Measurements from ENCODE around the gene SPNS3.

SPNS3 gene

DNA sequence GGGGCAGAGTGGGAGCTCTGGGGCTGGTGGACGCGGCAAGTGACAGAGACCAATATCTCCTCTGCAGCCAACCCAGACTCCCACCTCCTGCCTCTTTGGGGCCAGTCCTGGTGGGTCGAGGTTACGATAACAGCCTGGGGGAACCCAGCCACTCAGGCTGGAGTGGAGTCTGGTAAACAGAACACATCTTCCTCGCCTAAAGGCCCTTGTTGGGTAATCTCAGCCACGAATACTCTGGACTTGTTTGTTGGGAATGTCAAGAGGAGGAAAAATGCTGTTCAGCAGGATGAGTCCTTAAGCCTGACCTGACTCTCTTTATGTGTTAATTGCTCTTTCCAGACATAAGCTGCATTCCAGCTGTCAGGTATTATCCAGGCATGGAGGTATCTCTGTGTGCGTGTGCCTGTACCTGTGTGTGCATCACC, 56.9 kb downstream of the SPNS3 start:
- no peak for DNase-seq

DNA sequence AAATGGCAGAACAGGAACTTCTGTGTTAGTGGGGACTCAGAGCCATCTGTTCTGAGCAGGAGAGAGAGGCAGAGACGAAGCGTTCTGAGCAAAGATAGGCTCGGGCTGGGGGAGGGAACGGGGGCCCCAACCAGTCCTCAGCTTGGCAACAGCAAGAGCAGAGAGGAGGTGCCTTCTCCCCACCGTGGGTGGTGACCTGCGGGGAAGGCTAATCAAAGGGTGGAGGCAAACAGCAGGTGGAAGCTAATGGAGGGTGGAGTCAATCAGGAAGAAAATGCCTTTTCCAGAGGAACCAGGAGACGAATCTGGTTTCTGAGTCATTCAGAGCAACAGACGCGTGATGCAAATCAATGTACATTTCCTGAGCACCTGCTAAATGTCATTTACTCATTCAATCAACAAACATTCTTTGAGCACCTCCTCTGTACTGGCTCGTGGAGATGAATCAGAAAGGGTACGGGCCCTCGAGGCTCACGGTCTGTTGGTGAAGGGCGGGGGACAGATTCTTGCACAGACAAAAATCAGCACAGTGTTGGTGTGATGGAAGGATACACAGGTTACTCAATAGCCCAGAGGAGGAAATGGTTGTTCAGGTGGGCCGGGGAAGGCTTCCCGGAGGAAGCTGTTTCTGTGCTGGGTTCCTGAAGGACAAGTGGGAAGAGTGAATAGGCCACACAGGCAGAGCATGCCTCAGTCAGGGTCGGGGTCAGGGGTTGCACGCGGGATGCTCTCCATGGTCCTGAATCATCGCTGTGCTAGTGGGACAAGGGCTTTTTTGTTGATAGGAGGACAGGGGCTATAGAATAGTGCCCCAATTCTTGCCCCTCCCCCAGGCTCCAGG, 59.2 kb downstream of the SPNS3 start:
- DNase-seq = no peak

DNA sequence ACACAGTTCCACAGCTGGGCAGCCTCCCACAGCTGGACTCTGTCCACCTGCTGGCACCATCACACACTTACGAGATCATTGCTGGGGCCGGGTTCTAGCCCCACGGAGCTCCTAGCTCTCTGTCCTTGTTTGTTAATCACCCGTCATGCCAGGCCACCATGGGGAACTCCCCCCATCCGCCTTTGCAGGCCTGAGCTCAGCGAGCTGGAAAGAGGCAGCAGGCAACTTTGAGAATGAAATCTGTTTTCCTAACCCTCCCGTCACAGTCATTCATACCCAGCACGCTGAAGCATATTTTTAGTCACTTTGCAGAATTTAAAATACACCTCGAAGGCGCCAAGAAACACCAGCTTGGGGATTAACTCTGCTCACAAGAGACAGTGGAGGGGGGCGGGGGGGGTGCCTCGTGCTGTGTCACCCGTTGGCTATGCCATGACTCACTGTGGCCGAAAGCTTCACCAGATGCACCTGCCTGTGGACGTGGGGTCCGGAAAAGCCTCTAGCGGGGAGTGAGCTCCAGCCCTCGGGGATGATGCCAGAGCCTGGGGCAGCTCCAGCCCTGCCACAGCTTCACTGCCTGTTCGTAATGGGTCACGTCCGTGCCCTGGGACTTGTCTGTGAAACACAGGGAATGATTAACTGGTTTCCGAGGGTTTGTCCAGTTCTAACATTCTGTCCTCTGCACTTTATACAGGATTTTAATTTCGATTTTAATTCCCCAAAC, 63.5 kb downstream of the SPNS3 start:
- no peak for DNase-seq

DNA sequence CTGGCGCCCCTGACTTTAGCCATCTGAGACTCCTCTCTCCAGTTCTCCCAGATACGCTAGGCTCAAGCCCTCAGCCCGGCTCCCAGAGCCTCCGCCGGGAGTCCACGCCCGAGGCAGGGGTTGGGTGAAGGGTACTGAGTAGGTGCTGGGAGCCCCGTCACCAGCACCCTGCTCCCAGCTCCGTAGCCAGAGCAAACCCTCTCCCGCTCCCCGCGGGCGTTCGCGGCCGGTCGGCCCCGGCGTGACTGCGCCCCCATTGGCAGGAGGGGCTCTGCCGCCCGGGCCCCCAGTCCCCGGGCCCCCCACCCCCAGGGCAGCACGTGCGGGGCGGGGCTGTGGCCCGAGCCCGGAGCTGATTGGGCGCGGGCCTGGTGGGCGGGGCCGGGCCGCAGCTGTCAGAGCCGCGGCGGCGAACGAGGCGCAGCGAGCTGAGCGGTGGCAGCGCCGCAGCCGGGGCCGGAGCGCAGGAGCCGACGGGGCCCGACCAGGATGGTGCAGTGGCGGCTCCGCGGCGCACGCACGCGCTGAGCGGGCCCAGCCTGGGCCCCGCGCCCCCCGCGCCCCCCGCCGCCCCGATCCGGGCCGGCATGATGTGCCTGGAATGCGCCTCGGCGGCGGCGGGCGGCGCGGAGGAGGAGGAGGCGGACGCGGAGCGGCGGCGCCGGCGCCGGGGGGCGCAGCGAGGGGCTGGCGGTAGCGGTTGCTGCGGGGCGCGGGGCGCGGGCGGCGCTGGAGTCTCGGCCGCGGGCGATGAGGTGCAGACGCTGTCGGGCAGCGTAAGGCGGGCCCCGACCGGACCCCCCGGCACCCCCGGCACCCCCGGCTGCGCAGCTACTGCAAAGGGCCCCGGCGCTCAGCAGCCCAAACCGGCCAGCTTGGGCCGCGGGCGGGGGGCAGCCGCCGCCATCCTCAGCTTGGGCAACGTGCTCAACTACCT, 65.0 kb downstream of the SPNS3 start, which contains the start of gene SPNS2:
TSS of gene SPNS2 (plus strand) at position 421 of the 937 bp plus-strand sequence. CDS start at position 588, 167 bp downstream.
- DNase-seq = peak; percentile 72

DNA sequence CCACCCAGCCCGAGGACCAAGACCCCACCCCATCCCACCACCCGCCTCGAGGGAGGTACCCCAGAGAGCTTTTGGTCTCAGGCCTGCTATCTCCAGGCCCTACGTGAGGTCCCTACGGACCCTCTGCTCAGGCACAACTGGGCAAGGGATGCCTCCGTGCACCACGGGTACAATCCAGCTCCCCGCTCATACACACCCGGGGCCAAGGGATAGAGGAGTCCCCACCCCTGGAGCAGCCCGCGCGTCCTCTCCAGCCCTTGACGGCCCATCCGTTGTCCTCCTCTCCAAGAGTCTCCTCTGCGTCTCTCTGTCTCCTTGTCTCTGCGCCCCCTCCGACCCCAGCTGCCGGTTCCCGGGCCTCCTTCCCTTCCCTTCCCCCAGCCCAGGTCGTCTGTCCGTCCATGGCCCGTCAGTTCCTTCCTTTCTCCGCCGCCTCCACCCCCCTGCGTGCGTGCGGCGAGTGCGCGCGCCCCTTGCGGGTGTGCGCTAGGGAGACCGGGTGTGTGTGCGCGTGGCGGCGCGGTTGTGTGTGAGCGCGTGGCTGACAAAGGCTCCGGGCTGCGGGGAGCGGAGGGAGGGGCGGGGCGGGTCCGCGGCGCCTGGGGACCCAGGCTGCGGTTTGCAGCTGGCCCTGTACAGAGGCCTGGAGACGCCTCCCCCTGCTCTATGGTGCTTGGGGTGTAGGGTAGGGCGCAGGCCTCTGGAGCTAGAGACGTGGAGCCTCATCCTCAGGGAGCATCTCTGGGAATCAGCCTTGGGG, 65.9 kb downstream of the SPNS3 start:
- DNase-seq = peak; percentile 29

DNA sequence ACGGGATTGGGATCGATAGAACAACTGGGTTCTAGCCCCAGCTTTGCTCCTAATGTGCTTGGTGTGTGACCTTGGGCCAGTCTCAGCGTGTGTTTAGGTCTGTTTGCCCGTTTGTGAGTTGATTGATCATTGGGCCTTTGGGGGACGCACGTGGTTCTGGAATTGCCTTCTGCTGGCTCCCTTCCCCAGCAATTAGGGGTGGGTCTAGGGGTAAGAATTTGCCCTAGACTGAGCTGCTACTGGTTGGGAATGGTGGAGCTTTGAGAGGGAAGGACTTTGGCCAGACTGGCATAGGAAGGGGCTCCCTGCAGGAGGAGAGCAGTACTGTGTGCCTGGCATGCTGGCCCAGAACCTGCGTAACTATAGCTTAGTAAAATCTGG, 66.4 kb downstream of the SPNS3 start:
- no peak for DNase-seq

DNA sequence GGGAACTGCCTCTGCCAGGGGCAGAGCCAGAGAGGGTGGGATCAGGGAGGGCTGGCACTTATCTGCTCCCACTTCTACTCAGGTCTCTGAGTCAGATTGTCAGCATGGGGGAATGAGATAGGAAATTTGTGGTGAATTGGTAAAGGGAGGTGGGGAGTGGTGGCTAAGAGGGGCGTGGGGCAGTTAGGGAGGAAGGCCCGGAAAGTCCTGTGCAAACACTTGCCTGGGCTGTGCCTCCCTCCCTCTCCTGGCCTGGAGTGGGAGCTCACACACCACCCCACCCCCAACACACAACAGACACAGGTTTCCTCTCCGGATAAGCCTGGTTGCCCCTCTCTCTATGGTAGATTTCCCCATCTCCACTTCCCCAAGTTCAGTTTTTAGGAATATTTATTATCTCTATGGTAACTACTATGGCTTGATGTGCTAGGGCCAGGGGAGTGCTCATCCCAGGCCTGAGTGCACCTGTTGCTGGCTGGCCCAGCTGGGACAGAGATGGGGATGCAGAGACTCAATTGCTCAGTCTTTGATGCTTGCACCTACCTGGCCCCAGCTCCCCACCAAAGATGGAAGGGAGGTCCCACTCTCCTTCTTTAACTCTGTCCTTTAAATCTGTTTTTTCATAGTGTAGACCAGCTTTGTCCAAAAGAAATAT, 67.7 kb downstream of the SPNS3 start:
- no peak for DNase-seq

DNA sequence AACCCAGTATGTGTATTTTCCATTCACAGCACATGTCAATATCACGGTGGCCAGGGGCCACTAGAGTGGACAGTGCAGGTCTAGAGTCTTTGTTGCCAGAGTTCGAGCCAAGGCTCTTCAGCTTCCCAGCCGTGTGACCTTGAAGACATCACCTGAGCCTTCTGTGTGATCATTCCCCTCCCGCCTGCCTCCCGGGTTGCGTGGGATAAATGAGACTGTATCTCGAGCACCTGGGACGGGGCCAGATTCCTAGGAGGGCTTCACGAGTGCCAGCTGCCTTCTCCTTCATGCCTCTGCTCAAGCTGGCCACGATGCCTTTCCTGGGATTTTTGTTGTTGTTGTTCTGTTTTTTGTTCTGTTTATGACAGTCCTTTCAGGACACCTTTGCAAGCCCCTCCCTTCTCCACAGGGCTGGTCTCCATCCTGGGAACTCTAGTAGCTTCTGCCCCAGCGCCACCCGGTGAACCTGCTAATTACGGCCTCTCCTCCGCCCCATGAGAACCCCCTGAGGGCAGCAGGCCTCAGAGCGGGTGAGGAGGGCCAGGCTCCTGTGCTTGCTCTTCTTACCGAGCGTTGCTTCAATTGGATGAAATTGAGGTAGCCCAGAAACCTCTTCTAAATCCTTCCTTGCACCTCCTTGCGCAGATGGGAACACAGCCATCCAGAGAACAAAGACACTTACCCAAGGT, 68.9 kb downstream of the SPNS3 start:
- no peak for DNase-seq

DNA sequence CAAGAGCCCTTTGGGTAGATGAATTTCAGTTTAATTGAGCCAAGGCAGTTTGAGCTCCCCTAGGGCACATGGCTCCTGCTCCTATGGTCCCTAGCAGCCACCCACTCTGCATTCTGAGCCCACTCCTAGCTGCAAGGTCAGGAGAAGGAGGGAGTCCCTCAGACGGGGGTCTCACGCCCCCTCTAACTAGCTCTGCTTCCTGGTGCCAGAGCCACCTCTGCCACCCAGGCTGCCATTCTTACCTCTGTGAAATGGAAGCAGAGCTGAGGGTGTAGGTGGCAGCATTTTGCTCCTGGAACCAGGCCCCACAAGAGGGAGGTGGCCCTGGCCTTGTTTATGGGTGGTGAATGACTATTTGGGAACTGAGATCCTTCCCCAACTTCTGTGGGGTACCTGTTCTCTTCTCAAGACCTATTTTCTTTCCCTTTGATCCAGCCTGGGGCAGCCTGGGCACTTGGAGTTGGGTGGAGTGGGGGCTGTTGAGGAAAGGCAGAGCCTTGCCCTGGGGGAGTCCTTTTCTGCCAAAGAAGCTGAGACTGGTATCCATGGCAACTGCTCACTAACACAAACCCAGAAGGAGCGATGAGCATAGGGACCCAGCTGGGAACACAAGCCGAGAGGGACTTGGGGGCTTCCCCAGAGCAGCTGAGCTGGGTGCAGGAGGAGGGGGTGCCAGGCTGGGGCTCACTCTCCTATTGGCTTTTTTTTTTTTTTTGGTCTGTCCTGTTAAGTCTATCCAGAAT, 69.7 kb downstream of the SPNS3 start:
- no peak for DNase-seq

DNA sequence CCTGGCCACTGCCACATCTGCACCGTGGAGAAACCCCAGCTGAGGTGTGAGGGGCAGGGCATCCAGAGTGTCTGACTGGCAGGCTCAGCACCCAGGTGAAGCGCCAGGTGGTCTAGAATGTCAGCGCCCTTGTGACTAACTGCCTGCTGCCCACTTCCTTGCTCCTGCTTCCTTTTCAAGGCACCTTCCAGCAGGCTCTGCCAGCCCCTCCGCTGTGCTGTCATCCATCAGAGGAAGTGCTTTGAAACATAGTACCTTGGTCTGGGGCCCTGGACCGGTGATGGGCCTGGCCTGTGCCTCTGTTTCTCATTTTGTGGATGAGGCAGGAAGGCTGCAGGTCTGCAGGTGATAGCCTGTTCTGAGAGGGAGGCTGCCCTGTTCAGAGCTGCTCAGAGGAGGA, 70.4 kb downstream of the SPNS3 start:
- DNase-seq = no peak

DNA sequence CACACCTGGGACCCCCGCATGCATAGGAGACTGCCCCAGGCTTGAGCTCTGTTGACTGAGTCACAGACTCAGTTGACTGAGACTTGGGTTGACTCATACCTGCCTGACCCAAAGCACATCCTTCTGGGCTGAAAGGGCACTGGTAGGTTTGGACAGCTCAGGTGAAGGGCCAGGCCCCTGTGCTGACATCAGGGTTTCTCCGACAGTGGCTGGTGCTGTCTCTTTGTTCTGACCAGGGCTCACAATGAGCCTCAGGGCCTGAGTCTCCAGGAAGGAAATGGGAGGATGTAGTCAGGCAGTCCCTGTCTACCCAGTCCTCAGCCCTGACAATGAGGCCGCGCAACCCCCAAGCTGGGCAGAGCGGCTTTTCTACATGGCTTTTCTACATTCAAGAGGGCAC, 71.4 kb downstream of the SPNS3 start:
- no peak for DNase-seq

DNA sequence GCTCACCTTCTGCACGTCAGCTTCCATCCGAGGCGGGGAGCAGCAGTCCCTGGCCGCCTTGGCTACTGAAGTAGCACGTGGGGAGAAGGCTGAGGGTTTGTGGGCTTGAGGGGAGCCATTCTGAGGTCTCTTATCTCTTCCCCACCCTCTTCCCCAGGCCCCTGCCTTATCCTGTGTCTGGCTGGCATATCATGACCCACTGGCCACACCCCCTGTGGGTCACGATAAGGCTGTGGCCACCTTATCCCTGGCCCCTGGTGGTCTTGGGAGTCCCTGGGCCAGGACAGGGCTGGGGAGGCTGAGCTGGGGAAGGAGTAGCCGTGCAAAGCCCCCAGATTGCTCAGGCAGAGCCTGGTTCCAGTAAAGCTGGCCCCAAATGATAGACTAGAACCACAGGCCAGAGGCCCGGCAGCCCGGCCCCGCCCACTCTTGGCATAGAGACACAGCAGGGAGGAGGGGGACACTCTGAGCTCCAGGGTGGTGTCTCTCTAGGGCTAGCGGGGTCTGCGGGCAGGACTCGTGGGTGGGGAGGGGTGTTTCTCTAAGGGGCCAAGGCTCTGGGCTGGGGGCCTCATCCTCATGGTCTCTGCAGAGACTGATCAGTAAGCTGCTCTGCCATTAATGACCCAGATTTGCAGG, 72.6 kb downstream of the SPNS3 start:
- no peak for DNase-seq

DNA sequence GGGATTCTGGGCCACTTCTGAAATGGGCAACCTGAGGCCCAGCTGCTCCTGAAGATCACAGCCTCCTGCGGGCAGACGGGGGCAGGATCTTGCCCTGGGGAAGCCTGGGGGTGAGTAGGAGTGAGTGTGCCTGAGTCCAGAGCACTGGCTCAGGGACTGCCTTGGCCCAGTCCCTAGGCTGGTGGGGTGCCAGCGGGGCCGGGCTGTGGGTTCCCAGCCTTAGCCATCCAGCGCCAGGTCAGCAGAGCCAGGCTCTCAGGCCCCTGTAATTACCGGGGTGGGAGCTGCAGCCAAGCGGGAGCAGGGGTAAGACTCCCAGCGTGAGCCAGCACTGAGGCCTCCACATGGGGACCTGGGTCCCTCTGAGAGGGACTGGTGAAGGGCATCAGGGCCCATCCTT, 73.2 kb downstream of the SPNS3 start:
- no peak for DNase-seq

DNA sequence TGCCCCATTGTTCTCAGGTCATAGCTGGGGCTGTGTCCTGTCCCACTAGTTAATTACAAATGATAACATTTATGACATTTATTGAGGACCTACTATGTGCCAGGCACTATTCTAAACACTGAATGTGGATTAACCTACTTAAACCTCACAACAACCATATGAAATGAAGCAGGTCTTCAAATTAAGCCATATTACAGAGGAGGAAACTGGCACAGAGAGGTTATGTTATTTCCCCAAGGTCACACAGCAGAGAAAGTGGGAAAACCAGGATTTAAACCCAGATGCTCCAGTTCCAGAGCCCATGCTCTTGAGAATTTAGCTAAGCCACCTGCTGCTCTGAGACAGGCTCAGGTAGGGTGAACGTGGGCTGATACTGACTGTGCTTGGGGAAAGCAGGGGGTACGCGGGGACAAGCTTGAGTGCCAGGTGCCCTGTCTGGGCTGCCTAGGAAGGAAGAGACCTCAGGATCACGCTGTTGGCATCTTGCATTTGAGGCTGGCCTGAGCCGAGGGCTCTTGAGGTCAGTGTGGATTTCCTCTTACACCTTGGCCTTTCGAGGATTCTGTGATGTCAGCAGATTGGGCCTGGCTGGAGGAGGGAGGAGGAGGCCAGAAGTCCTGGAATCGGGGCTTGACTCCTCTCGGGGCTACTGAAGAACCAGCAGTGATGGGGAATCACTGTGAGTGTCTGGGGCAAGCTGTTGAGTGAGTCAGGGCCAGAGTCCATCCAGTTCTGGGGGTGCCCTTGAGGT, 73.8 kb downstream of the SPNS3 start:
- no peak for DNase-seq

DNA sequence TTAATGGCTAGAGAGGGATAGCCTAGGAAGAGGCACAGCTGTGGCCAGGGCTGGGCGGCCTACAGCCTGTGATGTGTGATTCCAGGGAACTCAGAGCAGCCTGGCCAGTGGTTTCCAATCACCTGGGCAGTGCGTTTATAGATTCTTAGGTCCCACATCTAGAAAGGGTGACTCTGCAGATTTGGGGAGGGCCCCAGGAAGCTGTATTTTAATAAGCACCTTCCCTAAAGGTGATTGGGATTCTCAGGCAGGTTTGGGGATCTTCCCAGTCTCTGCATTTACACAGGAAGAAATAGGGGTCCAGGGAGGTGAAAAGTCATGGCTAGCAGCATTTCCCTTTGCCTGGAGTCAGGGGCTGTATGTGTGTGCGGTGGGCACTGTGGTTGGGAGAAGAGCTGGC, 74.5 kb downstream of the SPNS3 start:
- DNase-seq = no peak

DNA sequence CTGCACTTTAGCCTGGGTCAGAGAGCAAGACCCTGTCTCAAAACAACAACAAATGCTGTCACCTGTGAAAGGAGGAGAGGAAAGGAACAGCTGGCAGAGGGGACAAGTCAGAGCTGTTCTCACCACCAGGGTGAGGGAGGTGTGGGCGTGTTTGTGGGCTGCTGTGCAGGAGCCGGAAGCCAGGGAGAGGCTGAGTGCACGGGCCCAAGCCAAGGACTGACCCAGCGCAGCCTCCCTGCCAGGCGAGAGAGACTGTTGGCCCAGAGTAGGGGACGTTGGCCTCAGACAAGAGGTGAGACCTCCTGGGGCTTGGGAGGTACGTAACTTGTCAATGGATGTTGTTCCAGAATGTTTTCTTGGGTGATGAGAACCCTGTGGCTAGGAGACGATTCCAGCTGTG, 75.7 kb downstream of the SPNS3 start:
- DNase-seq = no peak

DNA sequence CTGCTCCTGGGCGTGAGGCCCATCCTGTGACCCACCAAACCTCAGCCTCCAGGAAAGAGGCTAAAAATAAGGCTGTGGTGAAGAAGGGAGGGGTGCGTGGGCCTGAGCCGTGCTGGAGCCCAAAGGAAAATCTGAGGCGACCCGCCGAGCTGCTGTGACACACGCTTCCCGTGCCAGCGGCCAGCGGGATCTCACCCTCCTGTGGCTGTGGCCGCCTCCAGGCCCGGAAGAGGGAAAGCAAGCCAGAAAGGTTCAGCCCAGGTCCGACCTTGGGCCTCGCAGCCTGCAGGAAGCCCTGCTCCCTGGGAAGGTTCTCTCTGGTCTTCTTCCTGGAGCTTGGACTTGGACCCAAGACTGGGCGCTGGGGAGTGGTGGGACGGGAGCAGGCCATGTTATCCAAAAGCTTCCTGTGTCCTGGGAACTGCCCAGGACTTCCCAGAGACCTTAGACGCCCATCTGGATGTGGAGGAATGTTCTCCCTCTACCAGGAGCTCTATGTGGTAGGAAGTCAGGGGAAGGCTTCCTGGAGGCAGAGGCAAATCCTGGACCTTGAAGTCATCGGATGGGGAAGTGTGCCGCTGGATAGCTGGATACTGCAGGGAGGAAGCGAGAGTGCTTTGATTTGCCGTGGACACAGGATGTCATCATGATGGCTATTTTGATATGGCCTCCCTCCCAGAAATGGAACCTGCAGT, 76.3 kb downstream of the SPNS3 start:
- DNase-seq = no peak

DNA sequence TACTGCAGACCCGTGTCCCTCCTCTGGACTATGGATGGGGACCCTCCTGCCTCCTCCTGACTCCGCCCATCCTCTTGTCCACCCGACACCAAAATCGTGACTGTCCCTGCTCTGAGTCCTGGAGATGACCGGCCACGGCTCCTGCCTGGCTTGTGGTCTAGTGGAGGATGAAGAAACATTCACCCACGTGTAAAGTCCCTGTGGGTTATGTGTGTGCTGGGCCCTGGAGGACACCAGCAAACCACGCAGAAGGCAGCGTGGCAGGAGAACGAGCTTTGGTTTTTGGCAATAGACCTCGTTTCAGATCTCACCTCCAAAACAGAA, 76.8 kb downstream of the SPNS3 start:
- no peak for DNase-seq

Data from activated CD8-positive, alpha-beta memory T cell treated with anti-CD3 and anti-CD28 coated beads, Interleukin-2, amount 50 U/mL, for 4 hours (primary cell).